Vagina (tissue), 2 donors: ENCODE results near the gene SRPK3. TPM values are rescaled to one million over a fixed set of nuclear protein-coding genes. Genes with fewer than 3 reads are reported as not detected.

Source experiments
- DNase-seq, 2 donors: peaks; one replicate each; pipeline ENCODE4 v3.0.0-alpha.2; 2017; ENCODE audit errors: extremely low spot score in 2 of 2
- H3K27ac ChIP-seq: fragments of 200-600 bp; sonication (generic); one replicate; pipeline ENCODE4 v1.5.1; 2019
- H3K27me3 ChIP-seq: fragments of 200-600 bp; sonication (generic); one replicate; pipeline ENCODE4 v1.5.1; 2019
- H3K36me3 ChIP-seq, 2 donors: fragments of 200-600 bp; sonication (generic); one replicate each; pipeline ENCODE4 v1.5.1; 2017 to 2019
- H3K4me1 ChIP-seq: fragments of 200-600 bp; sonication (generic); one replicate; pipeline ENCODE4 v1.5.1; 2019
- H3K4me3 ChIP-seq, 2 donors: fragments of 200-600 bp; sonication (generic); 1 replicate in 1 of 2; 2 replicates in 1 of 2; pipeline ENCODE4 v1.5.1; 2016 to 2019
- H3K9me3 ChIP-seq: fragments of 200-600 bp; sonication (generic); one replicate; pipeline ENCODE4 v1.5.1; 2019
- CTCF ChIP-seq, 3 experiments: fragments of 450-650 bp in 2 of 3; fragments of 200-600 bp in 1 of 3; sonication (generic) in 1 of 3; IDR thresholded peaks; one replicate each; pipeline ENCODE4 v1.5.1; 2017 to 2019; ENCODE audit warnings: antibody characterized with exemption in 3 of 3, mild to moderate bottlenecking in 2 of 3, moderate library complexity in 2 of 3
- POLR2A ChIP-seq, 2 donors: fragments of 450-650 bp; IDR thresholded peaks; one replicate each; pipeline ENCODE4 v1.6.1; 2017; ENCODE audit warnings: antibody characterized with exemption in 2 of 2, mild to moderate bottlenecking in 2 of 2, moderate library complexity in 2 of 2
- POLR2AphosphoS5 ChIP-seq, 2 donors: sonication (generic); formaldehyde crosslinking; IDR thresholded peaks; one replicate each; pipeline ENCODE4 v1.9.0; 2017; ENCODE audit warnings: antibody characterized with exemption in 2 of 2, mild to moderate bottlenecking in 2 of 2, low read depth in 1 of 2; ENCODE audit not compliant: insufficient read depth in 1 of 2
- intact Hi-C: fragments of 100-400 bp; cut with DNase I; formaldehyde crosslinking; loops from one replicate; pipeline ENCODE4 v1.15.1; 2023
- total RNA-seq: library from RNA; depleted of rRNA; stranded (reverse); fragments of >200 nt; gene quantifications from one replicate; pipeline ENCODE4 v1.2.3, GENCODE V29; 2016

SRPK3 gene
- total RNA-seq, 1 donor from 2014 or later: 0.25 TPM

GRCh38 chrX:153770601-153771414 is 10.0 kb upstream of the SRPK3 start:
- DNase-seq: no peak
- Histone ChIP-seq H3K9me3 (no peaks in the 10 kb centered on the region), H3K27ac (no peak overlapping the region), H3K36me3 (no peaks in the 10 kb centered on the region), H3K27me3 (no peaks in the 10 kb centered on the region), H3K4me1 (peaks cover 12% of the 10 kb centered on the region), H3K4me3 (no peak overlapping the region)
- TF ChIP-seq POLR2AphosphoS5 (IDR thresholded peaks at IDR 0.05; ENCODE audit: insufficient read depth in 1 of 2, low read depth in 1 of 2) (no peak), CTCF (IDR thresholded peaks at IDR 0.05) (no peak), POLR2A (IDR thresholded peaks at IDR 0.05) (no peak)
- intact Hi-C loops: no loop called here

GRCh38 chrX:153771415-153772315 is 9.2 kb upstream of the SRPK3 start:
- intact Hi-C loops: no loop called here
- Histone ChIP-seq H3K27ac (no peak overlapping the region), H3K27me3 (no peaks in the 10 kb centered on the region), H3K9me3 (no peaks in the 10 kb centered on the region), H3K4me1 (peaks cover 4% of the 10 kb centered on the region), H3K36me3 (no peaks in the 10 kb centered on the region), H3K4me3 (no peak overlapping the region)
- TF ChIP-seq CTCF (IDR thresholded peaks at IDR 0.05) (no peak), POLR2A (IDR thresholded peaks at IDR 0.05) (no peak), POLR2AphosphoS5 (IDR thresholded peaks at IDR 0.05; ENCODE audit: insufficient read depth in 1 of 2, low read depth in 1 of 2) (no peak)
- no peak for DNase-seq

GRCh38 chrX:153772316-153773217 is 8.3 kb upstream of the SRPK3 start:
- H3K27ac ChIP-seq: no peak overlapping the region
- DNase-seq: no peak
- intact Hi-C loops: no loop called here
- no peaks in the 10 kb centered on the region for H3K27me3 ChIP-seq
- no peak overlapping the region for H3K4me3 ChIP-seq
- no peaks in the 10 kb centered on the region for H3K9me3 ChIP-seq
- TF ChIP-seq POLR2AphosphoS5 (IDR thresholded peaks at IDR 0.05; ENCODE audit: insufficient read depth in 1 of 2, low read depth in 1 of 2) (no peak), POLR2A (IDR thresholded peaks at IDR 0.05) (no peak), CTCF (IDR thresholded peaks at IDR 0.05) (no peak)
- no peaks in the 10 kb centered on the region for H3K36me3 ChIP-seq
- no peaks in the 10 kb centered on the region for H3K4me1 ChIP-seq

- Histone ChIP-seq H3K4me1 (no peaks in the 10 kb centered on the region), H3K27ac (no peak overlapping the region), H3K9me3 (no peaks in the 10 kb centered on the region), H3K4me3 (no peak overlapping the region), H3K36me3 (no peaks in the 10 kb centered on the region), H3K27me3 (no peaks in the 10 kb centered on the region)
- DNase-seq: no peak
- no peak for TF ChIP-seq POLR2A (IDR thresholded peaks at IDR 0.05)
- TF ChIP-seq CTCF (IDR thresholded peaks at IDR 0.05): no peak
- TF ChIP-seq POLR2AphosphoS5 (IDR thresholded peaks at IDR 0.05; ENCODE audit: insufficient read depth in 1 of 2, low read depth in 1 of 2): no peak
- intact Hi-C loops: no loop called here
These were observed 7.6 kb upstream of the SRPK3 start for GRCh38 chrX:153773218-153773611.
